GM19238 (cell line): ENCODE data around the gene PRDM7.
"Not testable (repeated sequence)": the region's sequence is repeated elsewhere in the genome, so short reads cannot be mapped to it uniquely, and the experiment has no call there.

Experiments
- DNase-seq: peaks from one replicate; pipeline ENCODE4 v3.0.0; 2011; ENCODE audit warnings: low spot score; ENCODE audit not compliant: insufficient read length

PRDM7 gene

DNA sequence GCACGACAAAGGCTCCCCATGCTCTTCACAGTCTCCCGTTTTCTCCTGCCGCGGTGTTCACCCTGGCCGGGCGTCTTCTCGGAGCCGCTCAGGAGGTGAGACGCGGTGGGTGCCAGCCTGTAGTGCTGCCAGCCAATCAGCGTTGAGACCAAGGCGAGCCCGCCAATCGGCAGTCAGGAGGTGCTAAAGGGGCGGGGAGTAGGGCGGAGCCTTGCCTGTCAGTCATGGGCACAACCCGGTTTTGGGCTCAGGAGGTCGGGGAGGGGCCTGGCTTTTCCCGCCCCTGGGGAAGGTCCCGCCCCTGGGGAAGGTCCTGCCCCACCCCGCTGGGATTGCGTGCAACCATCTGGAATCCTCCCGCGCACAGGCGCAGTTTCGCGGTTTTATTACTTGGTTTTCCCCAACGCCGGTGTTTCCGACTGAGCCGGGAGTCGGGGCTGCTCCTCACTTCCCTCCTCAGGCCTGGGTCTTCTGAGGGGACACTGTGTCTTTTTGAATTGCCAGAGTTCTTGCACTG lies at the start of gene PRDM7:
PRDM7 (minus strand) TSS at position 92 of the 517 bp plus-strand sequence. CDS start 1,421 bp downstream, outside the sequence.
- DNase-seq: peak; percentile 73

DNA sequence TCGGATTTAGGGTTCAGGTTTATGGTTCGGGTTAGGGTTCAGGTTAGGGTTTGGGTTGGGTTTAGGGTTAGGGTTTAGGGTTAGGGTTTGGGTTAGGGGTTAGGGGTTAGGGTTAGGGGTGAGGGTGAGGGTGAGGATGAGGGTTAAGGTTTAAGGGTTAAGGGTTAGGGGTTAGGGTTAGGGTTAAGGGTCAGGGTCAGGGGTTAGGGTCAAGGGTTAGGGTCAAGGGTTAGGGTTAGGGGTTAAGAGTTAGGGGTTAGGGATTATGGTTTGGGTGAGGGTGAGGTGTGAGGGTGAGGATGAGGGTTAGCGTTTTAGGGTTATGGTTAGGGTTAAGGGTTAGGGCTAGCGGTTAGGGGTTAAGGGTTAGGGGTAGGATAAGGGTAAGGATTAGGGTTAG lies 44.7 kb upstream of the PRDM7 start:
- not testable (repeated sequence) for DNase-seq

DNA sequence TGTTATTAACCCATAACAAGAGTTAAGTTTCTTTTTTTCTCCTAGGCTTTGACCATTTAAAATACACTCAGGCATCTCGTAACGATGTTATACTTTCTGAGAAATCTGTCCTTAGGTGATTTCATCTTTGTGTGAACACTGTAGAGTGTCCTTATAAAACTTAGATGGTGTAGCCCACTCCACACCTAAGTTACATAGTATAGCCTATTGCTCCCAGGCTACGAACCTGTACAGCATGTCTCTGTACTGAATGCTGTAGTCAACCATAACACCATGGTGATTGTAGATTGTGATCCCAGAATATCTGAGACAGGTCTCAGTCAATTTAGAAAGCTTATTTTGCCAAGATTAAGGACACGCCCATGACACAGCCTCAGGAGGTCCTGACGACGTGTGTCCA lies 30.5 kb upstream of the PRDM7 start:
- not testable (repeated sequence) for DNase-seq

DNA sequence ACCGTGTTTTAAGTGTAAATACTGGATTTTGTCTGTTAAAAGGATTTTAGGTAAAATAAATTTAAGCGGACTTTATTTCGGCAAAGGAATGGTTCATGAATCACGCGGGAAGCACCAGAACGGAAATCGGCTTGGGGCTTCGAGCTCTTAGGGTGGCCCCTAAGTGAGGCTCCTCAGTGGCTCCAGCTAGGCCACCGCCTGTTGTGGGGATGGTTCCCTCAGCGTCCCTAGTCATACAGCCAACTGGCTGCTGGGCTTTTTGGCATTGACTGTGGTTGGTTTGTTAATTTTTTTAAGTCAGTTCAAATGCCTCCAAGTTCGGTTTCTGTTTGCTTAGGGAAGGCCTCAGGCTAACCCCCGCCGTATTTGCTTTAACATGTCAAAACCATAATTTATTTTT lies 29.9 kb upstream of the PRDM7 start:
- DNase-seq: not testable (repeated sequence)

DNA sequence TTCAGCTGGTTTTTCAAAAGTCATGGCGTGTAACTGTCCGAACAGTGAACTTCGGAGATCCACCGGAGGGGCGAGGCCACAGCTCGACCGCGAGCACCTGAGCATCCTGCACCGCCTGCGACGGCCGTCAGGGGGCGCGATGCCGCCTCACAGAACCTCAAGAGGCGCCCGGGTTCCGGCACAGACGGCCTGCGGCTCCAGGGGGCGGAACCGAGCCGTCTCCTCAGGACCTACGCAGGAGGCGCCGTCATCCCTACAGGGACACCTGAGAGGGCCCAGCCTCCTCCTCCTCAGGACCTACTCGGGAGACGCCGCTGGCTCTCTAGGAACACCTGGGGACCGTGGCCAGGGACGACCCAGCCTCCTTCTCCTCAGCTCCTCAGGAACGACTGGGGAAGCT lies 29.1 kb upstream of the PRDM7 start:
- not testable (repeated sequence) for DNase-seq

DNA sequence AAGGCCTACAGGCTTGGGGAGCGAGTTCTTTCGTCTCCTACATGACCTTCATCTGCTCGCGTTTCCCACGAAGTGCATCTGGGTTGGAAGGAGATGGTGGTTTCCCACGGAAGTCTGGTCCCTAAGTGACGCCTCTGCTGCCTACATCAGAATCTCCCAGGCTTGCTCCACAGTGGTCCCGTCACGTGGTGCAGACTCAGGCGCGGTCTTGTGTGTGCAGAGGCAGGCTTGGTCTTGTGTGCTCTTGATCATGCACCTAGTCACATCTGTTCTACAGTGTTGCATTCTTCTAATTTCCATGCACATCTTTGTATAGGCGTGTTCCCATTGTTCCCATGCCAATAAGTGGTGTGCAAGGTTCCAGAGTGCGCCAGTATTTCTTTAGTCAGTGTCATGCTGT lies 27.6 kb upstream of the PRDM7 start:
- not testable (repeated sequence) for DNase-seq

DNA sequence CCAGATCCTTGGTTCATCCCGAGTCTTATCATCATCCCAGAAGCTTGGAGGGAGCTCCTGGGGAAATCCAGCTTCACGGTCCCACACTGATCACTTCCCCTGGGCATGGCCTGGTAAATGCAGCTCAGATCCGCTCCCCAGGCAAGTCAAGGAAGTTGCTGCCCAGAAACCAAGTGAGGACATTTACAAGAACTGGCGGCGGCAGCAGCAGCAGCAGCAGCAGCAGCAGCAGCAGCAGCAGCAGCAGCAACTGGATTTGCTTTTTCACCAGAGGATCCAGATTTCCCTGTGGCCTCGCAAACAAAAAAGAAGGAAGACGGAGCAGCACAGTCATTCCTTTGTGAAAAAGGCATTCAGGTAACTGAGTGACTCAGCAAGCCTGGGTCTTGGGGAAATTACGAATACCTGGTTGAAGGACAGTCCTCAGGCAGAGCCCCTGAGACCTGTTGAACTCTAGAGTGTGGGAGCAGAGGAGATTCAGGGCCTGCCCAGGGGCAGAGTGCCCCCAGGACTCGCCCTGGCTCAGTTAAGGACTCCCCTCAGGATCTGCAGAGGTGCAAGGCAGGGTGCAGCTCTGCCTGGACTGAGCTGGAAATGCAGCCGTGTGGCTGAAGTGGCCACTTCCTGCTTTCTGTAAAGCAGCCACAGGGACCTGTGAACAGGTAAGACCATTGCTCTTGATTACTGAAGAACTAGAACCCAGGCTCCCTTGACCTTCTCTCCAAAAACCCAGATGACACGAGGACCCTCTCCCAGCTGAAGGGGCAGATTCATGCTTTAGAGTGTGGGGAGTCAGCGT lies 25.2 kb upstream of the PRDM7 start:
- not testable (repeated sequence) for DNase-seq

DNA sequence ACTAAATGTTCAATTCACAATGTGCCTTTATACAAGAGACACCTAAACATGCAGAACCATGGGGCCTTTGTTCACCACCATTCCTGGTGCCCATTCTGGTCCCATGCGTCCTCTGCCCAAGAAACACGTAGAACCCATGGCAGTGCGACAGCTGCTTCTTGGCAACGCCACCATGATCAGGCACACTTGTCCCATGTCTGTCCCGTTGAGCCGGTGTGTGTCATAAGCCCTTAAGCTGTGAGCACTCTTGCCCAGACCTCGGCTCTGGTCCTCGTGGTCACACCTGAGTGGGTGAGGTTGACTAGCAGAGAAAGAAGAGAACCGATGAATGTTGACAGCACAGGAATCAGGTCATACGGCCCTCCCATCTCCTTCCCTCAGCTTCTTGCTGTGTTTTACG lies 24.2 kb upstream of the PRDM7 start:
- not testable (repeated sequence) for DNase-seq

DNA sequence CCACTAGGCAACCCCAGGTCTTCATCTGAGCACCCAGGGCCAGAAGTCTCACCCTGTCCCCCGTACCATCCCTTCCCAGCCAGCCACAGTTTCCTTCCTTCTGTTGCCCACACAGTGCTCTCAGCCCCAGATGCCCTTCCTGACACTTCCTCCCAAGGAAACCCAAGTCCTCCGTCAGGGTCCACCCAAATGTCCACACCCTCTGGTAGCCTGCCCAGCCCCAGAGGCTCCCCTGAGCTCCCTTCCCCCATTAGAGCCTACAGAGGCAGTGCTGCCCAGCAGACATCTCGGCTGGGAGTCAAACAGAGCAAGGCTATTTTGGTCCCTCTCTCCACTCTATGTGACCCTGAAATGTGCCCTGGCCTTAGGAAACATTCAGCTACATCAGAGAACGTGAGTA lies 23.7 kb upstream of the PRDM7 start:
- not testable (repeated sequence) for DNase-seq

DNA sequence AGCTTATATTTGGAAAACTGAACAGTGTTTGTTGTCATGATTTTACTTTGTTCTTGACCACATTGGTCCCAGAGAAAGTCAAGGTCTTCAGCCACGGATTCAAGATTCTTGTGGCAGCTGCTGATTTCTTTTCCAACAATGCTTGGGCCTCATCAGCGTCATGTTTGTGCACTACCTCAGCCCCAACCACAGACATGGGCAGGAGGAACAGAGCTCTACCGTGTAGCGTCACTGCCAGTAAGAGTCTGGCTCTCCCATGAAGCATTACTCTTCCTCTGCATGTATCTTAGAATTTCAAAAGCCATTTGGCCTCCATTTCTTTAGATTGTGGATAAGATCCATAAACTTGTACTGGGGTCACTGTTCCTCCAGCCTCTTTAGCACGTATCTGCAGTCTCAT lies 23.1 kb upstream of the PRDM7 start:
- DNase-seq: not testable (repeated sequence)

DNA sequence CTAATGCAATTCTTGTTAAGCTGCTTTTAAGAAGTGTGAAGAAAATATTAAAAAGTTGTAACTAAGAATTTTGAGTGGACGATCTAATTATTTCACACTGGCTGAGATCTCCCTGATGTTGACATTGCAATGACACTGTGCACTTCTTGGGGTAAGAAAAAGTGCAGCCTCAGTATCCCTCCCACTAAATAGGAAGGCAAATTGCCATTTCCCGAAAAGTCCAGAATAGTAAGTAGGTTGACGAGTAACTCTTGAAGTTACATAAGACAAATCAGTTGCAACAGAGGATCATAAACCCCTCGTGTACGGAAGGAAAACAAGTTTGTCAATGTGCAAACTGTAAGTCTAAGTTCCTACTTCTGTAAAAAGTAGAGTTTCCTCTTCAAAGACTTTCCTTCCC lies 21.8 kb upstream of the PRDM7 start:
- DNase-seq: not testable (repeated sequence)

DNA sequence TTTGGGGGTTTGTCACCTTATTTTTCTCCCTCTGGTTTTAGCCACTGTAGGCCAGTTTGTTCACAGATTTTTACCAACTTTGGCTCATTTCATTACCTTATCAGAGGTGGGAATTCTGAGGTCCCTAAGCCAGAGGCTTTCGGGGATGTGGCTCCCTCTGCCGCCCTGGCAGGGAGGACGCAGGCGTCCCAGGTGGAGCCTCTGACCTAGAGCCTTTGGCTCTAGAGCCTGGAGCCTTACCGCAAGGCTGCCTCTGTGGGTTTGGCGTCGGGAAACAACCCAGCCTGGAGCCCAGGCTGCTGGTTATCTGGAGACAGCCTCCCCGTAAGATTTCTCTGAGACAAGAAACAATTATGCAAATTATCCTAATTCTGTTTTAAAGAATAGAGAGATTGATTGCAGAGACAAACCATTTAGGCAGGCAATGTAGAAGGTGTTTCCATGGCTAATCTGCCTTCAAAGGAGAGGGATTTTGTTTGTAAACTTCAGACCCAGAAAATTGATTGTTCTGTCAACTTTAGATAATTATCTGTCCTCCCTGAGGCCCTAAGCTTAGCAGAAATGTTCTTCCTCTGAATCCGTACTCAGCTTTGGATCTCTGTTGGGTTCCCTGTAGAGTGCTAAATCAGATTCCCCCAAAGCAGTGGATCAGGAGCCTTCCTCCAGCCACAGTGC lies 20.0 kb upstream of the PRDM7 start:
- not testable (repeated sequence) for DNase-seq

DNA sequence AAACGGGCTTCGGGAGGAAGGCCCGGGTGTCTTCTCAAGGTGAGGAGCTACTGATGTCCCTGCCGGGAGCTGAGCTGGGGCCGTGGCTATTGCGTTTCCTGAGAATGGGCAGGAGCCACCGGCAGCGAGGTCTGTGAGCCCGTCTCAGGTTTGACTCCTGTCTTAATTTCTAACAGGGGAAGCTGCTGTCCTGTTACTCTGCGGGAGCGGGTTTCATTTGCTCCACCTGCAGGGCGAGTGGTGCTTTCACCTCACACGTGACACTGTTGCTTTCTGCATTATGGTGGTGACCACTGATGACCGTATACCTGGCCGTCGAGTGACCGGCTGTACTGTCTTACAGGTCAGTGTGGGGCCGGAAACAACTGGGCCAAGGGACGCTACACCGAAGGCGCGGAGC lies 17.7 kb upstream of the PRDM7 start:
- not testable (repeated sequence) for DNase-seq

DNA sequence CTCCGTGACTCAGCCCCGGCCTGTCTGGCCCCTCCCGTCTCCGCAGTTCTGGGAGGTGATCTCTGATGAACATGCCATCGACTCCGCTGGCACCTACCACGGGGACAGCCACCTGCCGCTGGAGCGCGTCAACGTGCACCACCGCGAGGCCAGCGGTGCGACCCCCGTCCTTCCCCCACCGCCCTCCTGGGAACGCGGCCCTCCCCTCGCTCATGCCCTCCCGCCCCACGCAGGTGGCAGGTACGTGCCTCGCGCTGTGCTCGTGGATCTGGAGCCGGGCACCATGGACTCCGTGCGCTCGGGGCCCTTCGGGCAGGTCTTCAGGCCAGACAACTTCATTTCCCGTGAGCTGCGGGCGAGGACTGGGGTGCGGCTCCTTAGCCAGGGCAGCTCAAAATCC lies 17.2 kb upstream of the PRDM7 start:
- not testable (repeated sequence) for DNase-seq

DNA sequence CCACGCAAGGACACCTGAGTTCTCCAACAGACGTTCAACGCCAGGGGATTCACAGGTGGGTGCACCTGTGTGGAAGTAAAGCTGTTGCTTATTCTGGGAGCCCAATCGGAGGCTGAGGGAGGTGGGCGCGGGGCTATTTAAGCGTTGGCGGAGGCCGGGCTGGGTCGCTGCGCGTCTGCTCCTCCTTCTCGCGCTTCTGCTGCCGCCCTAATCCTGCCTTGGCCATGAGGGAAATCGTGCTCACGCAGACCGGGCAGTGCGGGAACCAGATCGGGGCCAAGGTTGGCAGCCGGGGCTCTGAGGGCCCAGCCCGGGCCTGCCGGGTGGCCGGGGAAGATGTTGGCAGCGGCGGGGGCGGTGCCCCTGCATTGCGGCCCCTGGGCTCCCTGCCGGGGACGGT lies 16.7 kb upstream of the PRDM7 start:
- not testable (repeated sequence) for DNase-seq

DNA sequence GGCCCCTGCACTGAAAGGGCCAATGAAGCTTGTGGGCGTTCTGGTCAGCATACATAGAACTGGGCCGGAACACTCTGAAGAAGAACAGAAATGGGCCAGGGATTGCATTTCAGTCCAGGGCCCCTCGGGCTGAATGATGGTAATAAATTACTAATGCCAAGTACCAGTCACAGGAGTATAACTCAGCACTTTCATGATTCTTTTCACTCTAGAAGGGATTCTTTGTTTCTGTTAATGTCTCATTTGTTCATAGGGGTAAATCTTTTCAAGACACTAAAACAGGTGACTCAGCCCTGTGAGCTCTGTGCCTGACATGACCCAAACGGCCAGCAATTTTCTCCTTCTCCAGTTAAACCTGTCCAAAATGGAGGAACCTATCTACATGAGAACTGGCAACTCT lies 15.7 kb upstream of the PRDM7 start:
- not testable (repeated sequence) for DNase-seq

DNA sequence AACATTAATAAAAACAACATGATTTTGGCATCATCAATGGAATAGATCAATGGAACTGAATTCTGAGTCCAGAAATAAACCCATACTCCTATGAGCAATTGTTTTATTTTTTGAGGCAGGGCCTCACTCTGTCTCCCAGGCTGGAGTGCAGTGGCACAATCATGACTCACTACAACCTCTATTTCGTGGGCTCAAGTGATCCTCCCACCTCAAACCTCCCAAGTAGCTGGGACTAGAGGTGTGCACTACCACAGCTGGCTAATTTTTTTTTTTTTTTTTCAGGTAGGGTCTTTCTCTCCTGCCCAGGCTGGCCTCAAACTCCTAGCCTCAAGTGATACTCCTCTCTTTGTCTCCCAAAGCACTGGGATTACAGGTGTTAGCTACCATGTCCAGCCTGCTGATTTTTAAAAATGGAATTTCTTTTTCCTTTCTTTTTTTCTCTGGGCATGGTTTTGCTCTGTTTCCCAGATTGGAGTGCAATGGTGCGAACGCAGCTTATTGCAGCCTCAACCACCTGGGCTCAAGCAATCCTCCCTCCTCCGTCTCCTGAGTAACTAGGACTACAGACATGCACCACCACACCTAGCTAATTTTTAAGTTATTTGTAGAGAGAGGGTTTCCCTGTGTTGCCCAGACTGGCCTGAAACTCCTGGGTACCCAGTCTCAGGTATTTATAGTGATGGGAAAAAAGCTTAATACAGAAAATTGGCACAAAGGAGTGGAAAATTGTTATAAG lies 7.3 kb upstream of the PRDM7 start:
- no peak for DNase-seq

DNA sequence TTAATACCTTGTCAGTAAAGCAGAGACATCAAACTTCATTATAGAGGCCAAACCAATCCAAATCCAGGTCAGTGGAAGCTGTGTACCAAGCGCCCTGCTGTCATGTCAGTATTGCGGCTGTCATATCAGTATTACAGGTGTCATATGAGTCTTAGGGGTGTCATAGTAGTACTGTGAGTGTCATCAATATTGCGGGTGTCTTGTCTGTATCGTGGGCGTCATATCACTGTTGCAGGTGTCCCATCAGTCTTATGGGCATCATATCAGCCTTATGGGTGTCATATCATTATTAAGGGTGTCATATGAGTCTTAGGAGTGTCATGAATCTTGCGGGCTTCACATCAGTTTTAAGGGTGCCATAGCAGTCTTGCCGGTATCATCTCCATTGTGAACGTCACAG lies 6.0 kb upstream of the PRDM7 start:
- no peak for DNase-seq

DNA sequence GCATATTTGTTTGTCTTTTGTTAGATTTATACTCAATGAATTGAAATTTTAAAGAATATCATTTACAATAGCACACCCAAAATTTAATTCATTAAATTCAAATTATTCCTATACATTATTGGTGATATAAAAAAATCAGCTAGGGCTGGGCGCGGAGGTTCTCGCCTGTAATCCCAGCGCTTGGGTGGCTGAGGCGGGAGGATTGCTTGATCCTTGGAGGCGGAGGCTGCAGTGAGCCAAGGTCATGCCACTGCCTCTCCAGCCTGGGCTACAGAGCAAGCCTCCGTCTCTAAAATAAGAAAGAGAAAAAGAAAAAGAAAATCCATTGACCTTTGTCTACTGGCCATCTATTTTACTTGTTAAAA lies 4.5 kb upstream of the PRDM7 start:
- DNase-seq: no peak

DNA sequence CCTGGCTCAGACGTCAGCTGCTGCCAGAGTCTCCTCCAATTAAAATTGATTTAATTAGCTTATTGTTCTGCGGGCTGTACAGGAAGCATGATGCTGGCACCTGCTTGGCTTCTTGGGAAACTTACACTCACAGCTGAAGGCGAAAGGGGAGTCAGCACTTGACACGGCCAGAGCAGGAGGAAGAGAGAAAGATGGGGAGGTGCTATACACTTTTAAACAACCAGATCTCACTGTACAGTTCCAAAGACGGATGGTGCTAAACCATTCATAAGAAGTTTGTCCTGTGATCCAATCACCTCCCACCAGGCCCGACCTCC lies 1.4 kb upstream of the PRDM7 start:
- DNase-seq: no peak

DNA sequence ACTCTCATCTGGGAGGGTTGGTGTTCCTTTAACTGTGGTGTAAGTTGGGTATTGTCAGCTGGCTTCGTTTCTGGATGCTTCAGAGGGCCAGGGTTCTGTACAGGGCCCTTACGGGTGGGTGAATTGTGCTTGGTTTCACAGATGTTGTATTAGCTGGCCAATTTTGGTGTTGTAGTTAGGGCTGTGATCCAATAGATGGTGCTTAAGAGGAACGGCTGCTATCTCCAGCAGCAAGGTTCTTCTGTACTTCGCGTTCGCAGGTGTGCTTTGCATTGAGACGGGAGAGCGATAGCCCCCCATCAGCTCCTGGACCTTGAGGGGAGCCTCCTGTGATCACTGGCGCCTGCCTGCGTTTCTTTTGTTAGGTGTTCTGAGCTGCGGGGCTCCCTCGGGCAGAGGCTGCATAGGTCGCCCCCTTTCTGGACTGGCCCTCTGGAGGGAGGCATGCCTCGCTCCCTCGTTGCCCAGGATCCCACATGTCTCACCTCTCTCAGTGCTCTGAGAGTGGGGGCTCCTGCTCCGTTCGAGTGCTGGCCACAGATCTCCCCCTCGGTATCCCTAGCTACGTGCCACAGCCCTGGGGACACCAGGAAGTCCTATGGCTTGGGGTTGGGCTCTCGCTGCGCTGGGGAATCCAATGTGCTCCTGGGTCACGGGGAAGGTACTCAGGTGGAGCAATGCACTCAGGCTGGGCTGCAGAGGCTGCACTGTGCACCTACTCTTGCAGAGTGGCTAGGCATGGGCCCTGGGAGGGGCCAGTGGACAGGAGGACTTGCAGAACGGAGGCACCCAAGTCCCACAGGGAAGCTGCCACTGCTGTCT lies 837 bp upstream of the PRDM7 start:
- DNase-seq: no peak
